ENCODE results near the gene GLIPR2. TPM values are rescaled to one million over a fixed set of nuclear protein-coding genes. Genes with fewer than 3 reads are reported as not detected.

Gene GLIPR2
- total RNA-seq, 2 donors from 2014 or later: 38.6 to 54.2 TPM

DNA sequence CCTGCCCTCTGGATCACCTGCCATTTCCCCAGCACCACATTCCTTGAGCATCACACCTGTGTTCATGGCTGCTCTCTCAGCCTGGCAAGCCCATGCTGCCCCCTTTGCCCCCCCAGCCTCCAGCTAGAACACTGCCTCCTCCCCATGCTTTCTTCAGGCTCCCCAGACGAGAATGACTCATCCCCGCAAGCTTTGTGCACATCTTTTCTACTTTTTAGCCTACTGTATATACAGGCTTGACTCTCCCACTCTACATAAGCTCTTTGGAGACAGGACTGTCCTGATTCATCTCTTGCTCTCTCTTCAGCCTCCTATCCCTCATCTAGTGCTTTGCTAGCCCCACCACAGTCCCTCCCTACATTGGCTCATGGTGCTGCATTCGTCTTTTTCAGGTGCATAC lies 19.9 kb upstream of the GLIPR2 start:
- peaks cover 24% of the 10 kb centered on the region for H3K4me1 ChIP-seq (ENCODE audit: control insufficient read depth, insufficient read depth, low read length)
- H3K9me3 ChIP-seq (ENCODE audit: control insufficient read depth, low read length): no peaks in the 10 kb centered on the region
- H3K4me3 Mint-ChIP-seq: no peak overlapping the region
- no peak overlapping the region for H3K27ac Mint-ChIP-seq
- H3K9ac ChIP-seq (ENCODE audit: extremely low read depth, low read length, poor library complexity, severe bottlenecking): no peak overlapping the region
- TF ChIP-seq, protein P1, sequence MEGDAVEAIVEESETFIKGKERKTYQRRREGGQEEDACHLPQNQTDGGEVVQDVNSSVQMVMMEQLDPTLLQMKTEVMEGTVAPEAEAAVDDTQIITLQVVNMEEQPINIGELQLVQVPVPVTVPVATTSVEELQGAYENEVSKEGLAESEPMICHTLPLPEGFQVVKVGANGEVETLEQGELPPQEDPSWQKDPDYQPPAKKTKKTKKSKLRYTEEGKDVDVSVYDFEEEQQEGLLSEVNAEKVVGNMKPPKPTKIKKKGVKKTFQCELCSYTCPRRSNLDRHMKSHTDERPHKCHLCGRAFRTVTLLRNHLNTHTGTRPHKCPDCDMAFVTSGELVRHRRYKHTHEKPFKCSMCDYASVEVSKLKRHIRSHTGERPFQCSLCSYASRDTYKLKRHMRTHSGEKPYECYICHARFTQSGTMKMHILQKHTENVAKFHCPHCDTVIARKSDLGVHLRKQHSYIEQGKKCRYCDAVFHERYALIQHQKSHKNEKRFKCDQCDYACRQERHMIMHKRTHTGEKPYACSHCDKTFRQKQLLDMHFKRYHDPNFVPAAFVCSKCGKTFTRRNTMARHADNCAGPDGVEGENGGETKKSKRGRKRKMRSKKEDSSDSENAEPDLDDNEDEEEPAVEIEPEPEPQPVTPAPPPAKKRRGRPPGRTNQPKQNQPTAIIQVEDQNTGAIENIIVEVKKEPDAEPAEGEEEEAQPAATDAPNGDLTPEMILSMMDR (conservative IDR thresholded peaks at IDR 0.05): no peak
- peaks cover under 1% of the 10 kb centered on the region for H3K36me3 ChIP-seq (ENCODE audit: control insufficient read depth, insufficient read depth, low read length)
- H3K9me3 Mint-ChIP-seq: peaks cover 2% of the 10 kb centered on the region
- peaks cover 8% of the 10 kb centered on the region for H3K36me3 Mint-ChIP-seq (ENCODE audit: low read depth)
- H3K27me3 ChIP-seq (ENCODE audit: control insufficient read depth, insufficient read depth, low read length, poor library complexity, severe bottlenecking): no peaks in the 10 kb centered on the region
- peaks cover 45% of the 10 kb centered on the region for H3K4me1 Mint-ChIP-seq
- no peak overlapping the region for H3K27ac ChIP-seq (ENCODE audit: low read depth, low read length)
- 84 to 95% methylated on average over 3 of the region's 3 CpGs for whole genome bisulfite sequencing, 2 experiments (ENCODE audit: insufficient coverage in 1 of 2, insufficient read length in 1 of 2)
- DNase-seq: no peak
- H3K27me3 Mint-ChIP-seq (ENCODE audit: insufficient read depth): no peaks in the 10 kb centered on the region
- H3K4me3 ChIP-seq (ENCODE audit: low read length): no peak overlapping the region

DNA sequence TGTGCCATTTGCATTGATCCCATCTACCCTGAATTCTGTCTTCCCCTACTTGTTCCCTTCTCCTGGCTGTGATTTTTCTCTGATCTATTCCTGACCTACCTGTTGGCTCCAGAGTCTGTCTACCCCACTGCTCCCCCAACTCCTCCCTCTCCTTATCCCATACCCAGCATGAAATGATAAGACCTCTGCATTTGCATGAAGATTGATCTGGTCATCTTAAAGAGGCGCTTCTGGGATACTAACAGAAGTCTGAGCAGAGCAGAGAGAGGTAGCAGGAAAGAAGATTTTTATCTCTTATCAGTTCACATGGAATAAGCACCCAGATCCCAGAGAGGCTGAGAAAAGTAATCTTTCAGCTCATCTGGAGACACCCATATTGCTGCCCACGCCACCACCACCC lies 18.3 kb upstream of the GLIPR2 start:
- Histone ChIP-seq H3K4me1 (ENCODE audit: control insufficient read depth, insufficient read depth, low read length) (peaks cover 28% of the 10 kb centered on the region), H3K9ac (ENCODE audit: extremely low read depth, low read length, poor library complexity, severe bottlenecking) (peak overlapping the region; percentile 12), H3K4me3 (ENCODE audit: low read length) (peak overlapping the region; percentile 30), H3K27me3 (ENCODE audit: control insufficient read depth, insufficient read depth, low read length, poor library complexity, severe bottlenecking) (no peaks in the 10 kb centered on the region), H3K27ac (ENCODE audit: low read depth, low read length) (no peak overlapping the region), H3K9me3 (ENCODE audit: control insufficient read depth, low read length) (no peaks in the 10 kb centered on the region), H3K36me3 (ENCODE audit: control insufficient read depth, insufficient read depth, low read length) (peaks cover 6% of the 10 kb centered on the region)
- WGBS, 2 experiments (ENCODE audit: insufficient coverage in 1 of 2, insufficient read length in 1 of 2): 82 to 100% methylated on average over 1 to 2 of the region's 2 CpGs
- Mint-ChIP-seq H3K27ac (peak overlapping the region; percentile 64), H3K27me3 (ENCODE audit: insufficient read depth) (no peaks in the 10 kb centered on the region), H3K4me3 (no peak overlapping the region), H3K9me3 (peaks cover 2% of the 10 kb centered on the region), H3K4me1 (peaks cover 39% of the 10 kb centered on the region), H3K36me3 (ENCODE audit: low read depth) (peaks cover 22% of the 10 kb centered on the region)
- no peak for DNase-seq
- TF ChIP-seq, protein P1 (conservative IDR thresholded peaks at IDR 0.05): no peak

DNA sequence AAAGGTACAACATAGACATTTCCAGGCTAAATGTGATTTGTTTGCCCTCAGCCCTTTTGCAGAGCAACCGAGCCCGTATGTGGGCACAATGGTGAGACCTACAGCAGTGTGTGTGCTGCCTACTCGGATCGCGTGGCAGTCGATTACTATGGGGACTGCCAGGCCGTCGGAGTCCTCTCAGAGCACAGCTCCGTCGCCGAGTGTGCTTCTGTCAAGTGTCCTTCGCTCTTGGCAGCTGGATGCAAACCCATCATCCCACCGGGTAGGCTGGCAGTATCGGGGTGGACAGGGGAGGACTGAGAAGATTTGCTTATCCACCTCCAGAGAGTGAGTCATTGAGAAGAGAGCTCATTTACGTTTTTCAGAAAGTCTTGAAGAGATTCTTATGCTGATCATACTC lies 17.8 kb upstream of the GLIPR2 start:
- no peak overlapping the region for H3K27ac ChIP-seq (ENCODE audit: low read depth, low read length)
- H3K27ac Mint-ChIP-seq: peak overlapping the region; percentile 64
- H3K4me3 ChIP-seq (ENCODE audit: low read length): peak overlapping the region; percentile 30
- H3K9ac ChIP-seq (ENCODE audit: extremely low read depth, low read length, poor library complexity, severe bottlenecking): peak overlapping the region; percentile 12
- H3K4me1 ChIP-seq (ENCODE audit: control insufficient read depth, insufficient read depth, low read length): peaks cover 28% of the 10 kb centered on the region
- H3K36me3 Mint-ChIP-seq (ENCODE audit: low read depth): peaks cover 23% of the 10 kb centered on the region
- WGBS, 2 experiments (ENCODE audit: insufficient coverage in 1 of 2, insufficient read length in 1 of 2): 85 to 86% methylated on average over 12 to 15 of the region's 15 CpGs
- peaks cover 2% of the 10 kb centered on the region for H3K9me3 Mint-ChIP-seq
- peaks cover 38% of the 10 kb centered on the region for H3K4me1 Mint-ChIP-seq
- H3K36me3 ChIP-seq (ENCODE audit: control insufficient read depth, insufficient read depth, low read length): peaks cover 6% of the 10 kb centered on the region
- no peaks in the 10 kb centered on the region for H3K27me3 Mint-ChIP-seq (ENCODE audit: insufficient read depth)
- no peaks in the 10 kb centered on the region for H3K27me3 ChIP-seq (ENCODE audit: control insufficient read depth, insufficient read depth, low read length, poor library complexity, severe bottlenecking)
- TF ChIP-seq, protein P1 (conservative IDR thresholded peaks at IDR 0.05): no peak
- no peaks in the 10 kb centered on the region for H3K9me3 ChIP-seq (ENCODE audit: control insufficient read depth, low read length)
- no peak overlapping the region for H3K4me3 Mint-ChIP-seq
- peak; percentile 67 for DNase-seq
